GM21390 (cell line): ENCODE data around the gene CCDC74A.
"Not testable (repeated sequence)": the region's sequence is repeated elsewhere in the genome, so short reads cannot be mapped to it uniquely, and the experiment has no call there.

Source experiments
- ATAC-seq: cut with Tn5 transposase; IDR thresholded peaks from one replicate; pipeline ENCODE4 v1.9.1; 2021; ENCODE audit not compliant: unreplicated experiment

CCDC74A gene

DNA sequence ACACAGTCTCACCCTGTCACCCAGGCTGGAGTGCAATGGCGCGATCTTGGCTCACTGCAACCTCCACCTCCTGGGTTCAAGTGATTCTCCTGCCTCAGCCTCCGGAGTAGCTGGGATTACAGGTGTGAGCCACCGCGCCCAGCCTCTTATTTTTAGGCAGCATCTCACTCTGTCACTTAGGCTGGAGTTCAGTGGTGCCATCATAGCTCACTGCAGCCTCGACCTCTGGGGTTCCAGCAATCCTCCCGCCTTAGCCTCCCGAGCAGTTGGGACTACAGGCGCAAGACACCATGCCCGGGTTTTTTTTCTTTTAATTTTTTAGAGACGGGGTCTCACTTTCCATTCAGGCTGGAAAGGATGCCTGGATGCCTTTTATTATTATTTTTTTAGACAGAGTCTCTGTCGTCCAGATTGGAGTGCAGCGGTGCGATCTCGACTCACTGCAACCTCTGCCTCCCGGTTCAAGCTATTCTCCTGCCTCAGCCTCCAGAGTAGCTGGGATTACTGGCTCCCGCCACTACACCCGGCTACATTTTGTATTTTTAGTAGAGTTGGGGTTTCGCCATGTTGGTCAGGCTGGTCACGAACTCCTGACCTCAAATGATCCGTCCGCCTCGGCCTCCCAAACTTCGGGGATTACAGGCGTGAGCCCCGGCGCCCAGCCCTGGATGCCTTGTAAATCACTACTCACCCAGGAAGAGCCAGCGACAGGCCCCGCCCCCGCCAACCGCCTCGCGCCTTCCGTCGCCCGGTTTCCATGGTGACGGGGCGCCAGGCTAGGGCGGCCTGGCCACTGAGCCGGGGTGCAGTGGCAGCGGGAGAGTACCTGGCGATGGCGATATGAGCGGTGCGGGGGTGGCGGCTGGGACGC is at the start of gene CCDC74A:
CCDC74A (plus strand) TSS at position 758 of the 871 bp plus-strand sequence; CDS start at position 841, 83 bp downstream.
- ATAC-seq = peak; percentile 85

DNA sequence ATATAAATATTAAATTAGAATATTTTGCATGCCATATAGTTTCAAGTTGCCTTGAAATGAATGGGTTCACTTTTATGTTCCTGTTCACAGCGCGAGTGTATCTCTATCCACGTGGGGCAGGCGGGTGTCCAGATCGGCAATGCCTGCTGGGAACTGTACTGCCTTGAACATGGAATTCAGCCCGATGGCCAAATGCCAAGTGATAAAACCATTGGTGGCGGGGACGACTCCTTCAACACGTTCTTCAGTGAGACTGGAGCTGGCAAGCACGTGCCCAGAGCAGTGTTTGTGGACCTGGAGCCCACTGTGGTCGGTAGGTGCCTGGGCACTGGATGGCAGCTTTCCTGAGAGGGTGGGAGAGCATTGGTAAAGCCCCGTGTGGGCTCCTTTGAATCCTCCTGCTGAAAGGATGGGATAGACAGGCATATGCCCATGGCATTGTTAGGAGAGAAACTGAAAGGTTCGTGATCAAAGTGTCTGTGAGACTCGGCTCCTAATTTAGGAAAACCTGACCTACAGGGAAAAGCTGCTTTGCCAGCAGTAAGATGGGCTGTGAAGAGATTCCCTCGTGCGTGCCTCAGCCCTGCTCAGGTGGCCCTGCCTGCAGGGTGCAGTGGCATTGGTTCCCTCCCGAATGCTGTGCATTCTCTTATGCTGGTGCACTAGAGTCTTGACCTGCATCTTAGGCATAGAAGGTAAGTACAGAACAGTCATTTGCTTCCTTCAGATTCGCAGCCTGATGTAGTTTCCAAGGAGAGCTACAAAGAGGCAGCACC is 49.4 kb upstream of the CCDC74A start:
- ATAC-seq = not testable (repeated sequence)

DNA sequence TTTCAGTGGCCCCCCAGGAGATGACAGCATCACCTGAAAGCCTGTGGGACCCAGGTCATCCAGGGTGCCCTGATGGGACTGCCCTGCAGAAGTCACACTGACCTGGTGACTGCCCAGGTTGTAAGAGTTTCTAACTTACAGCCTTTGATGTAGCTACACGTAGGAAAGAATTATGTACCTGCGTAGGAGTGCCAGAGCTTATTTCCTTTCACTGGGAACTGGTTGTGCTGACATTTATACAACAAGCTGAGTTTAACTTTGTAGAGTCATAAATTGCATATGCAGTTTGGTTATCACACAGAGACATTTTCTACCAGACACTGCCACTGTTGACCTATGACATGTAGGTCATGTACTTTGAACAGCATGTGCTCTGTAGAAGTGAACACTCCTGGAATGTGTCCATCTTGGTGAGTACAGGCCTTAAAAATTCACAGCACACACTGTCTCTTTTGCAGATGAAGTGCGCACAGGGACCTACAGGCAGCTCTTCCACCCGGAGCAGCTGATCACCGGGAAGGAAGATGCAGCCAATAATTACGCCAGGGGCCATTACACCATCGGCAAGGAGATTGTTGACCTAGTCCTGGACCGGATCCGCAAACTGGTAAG is 48.7 kb upstream of the CCDC74A start:
- ATAC-seq = not testable (repeated sequence)

- ATAC-seq = not testable (repeated sequence)
Observed at GRCh38 chr2:131480351-131480750, 47.3 kb upstream of the CCDC74A start.

DNA sequence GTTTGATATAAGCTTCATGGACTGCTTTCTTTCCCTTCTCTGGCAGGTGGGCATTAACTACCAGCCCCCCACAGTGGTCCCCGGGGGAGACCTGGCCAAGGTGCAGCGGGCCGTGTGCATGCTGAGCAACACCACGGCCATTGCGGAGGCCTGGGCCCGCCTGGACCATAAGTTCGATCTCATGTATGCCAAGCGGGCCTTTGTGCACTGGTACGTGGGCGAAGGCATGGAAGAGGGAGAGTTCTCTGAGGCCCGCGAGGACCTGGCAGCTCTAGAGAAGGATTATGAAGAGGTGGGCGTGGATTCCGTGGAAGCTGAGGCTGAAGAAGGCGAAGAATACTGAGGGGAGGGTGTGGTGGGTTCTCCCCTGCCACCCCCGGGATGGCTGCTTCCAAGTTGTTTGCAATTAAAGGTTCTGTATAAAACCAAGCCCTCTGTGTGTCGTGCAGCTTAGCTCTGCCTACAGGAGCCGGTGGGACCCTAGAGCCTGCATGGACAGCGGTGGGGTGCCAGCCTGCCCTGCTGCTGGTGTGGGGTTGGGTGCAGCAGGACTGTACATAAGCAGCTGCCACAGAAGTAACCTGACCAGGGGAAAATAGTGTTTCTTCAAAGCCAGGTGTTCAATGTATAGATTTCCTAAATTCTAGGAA is 45.1 kb upstream of the CCDC74A start:
- ATAC-seq = not testable (repeated sequence)

DNA sequence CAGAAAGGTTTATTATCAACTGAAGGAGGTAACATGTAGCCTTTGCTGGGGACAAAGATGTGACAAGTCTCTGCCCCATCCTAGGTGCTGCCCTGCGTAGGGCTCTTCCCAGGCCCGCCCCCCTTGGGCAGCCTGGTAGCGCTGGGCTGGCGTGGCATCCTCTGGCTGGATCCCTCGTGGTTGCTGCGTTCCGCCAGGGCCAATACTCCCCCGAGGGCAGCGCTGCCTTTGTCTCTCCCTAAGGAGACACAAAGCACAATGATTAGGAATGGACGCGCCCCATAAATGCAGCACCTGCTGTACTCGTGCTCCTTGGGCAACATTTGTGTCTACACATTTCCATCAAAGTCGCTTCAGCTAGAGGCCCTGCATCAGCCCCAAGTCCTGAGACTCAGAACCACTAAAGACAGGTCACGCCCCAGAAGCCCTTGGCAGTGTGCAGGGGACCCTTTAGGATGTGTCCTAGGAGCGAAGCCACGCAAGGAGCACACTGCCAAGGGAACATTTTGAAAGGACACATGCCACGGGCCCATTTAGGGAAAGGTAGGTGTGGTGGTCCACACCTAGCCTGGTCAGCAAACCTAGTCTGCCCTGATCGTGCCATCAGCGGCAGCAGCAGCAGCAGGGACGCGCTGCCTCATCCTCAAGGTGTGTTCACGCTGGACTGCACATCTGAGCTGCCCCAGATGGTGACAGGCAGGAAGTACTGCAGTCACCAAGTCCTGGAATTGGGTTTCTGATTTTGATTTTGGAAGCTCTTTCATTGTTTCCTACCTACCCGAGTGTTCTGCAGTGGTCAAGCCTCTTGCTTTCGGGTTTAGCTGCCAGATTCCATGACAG is 43.5 kb upstream of the CCDC74A start:
- not testable (repeated sequence) for ATAC-seq

GRCh38 chr2:131484906-131485460 is 42.7 kb upstream of the CCDC74A start:
- ATAC-seq = not testable (repeated sequence)

- not testable (repeated sequence) for ATAC-seq
Observed at GRCh38 chr2:131486201-131486902, 41.3 kb upstream of the CCDC74A start.

DNA sequence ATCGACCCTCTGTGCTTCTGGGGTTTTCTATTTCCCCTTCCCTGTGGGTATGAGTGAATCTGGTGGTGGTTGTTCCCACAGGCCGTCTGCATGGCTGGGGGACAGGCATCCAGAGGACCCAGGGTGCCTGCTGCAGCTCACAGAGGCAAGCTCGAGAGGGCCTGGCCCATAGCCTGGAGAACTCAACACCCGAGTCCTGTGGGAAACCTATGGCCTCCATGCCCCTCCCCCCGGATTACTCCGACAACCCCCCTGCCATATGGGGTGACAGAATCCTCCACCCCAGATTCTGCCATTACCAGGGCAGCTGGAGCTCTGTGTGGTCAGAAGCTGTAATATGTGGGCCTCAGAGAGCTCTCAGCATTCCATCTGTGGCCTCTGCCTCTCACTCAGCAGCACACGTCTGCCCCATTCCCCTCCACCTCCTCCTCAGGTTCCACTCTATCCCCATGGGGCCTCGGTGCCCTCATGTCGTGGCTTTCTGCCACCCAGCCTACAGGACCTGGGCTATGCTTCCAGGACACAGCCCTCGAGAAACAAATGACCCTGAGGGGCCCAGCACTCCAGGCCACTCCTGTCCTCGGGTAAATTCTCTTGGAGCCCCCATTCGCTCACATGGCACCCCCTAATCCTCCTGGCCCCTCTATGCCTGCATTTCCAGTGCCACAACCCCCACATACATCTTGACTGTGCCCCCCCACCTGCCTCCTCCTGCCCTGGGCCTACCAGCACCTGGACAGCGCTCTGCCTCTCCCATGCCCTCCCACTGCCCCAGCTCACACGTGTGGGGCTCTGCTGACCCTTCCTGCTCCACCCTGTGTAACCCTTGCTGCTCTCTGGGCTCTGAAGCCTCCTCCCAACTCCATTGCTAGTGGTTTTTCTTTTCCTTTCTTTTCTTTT is 39.1 kb upstream of the CCDC74A start:
- no peak for ATAC-seq

- not testable (repeated sequence) for ATAC-seq
Observed at GRCh38 chr2:131490616-131491468, 36.8 kb upstream of the CCDC74A start.

DNA sequence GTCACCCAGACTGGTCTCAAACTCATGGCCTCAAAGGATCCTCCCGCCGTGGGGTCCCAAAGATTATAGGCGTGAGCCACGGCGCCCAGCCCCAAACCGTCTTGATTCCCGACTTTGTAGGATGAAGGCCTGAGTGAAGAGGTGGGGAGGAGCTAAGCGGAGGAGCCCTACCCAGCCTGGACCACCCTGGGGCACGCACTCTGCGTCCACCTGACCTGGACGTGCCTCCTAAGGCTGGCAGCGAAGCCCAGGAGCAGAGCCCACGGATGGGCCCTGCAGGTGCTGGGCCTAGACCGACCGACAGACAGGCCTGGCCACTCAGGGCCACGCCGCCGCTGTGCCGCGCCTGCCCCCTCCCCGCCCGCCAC is 36.2 kb upstream of the CCDC74A start:
- ATAC-seq = peak; percentile 2

GRCh38 chr2:131492015-131492417 is 35.7 kb upstream of the CCDC74A start, which contains the start of gene MZT2A:
Gene MZT2A (minus strand): TSS chr2:131492397. CDS start chr2:131492376, 21 bp downstream.
- ATAC-seq = peak; percentile 6

- peak; percentile 64 for ATAC-seq
Observed at GRCh38 chr2:131492418-131493198, 35.1 kb upstream of the CCDC74A start.

- peak; percentile 22 for ATAC-seq
Observed at GRCh38 chr2:131493199-131493968, 34.3 kb upstream of the CCDC74A start.

DNA sequence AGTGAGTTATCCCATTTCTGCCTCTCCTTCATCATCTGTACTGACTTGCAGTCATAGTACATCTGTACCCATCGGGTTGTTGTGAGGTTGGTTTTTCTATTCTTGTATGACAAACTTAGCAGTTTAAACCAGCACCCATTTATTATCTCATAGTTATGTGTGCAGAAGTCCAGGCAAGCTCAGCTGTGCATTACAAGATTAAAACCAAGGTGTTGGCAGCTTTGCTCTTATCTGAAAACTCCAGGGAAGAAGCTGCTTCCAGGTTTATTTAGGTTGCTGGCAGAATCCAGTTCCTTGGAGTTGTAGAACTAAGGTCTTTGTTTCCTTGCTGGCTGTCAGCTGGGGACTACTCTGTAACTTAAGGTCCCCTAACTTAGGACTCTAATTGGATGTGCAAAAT is 32.2 kb upstream of the CCDC74A start:
- not testable (repeated sequence) for ATAC-seq
